Skin of body (tissue), 2 donors: ENCODE results near the gene PPIL6. TPM values are rescaled to one million over a fixed set of nuclear protein-coding genes. Genes with fewer than 3 reads are reported as not detected.
A peak's percentile ranks its signal among the peaks of the same experiment; 100 is the strongest.
"Not testable (repeated sequence)": the region's sequence is repeated elsewhere in the genome, so short reads cannot be mapped to it uniquely, and the experiment has no call there.

Experiments used
- DNase-seq: peaks from one replicate; lab custom pipeline; 2025; lab: John Stamatoyannopoulos, UW
- total RNA-seq: library from RNA; depleted of rRNA; stranded (reverse); fragments of >200 nt; gene quantifications from one replicate; pipeline ENCODE4 v1.2.3, GENCODE V29; 2014

Gene PPIL6
- total RNA-seq, 1 donor from 2014 or later, result 4.1 TPM

- no peak for DNase-seq
These were observed 44.2 kb downstream of the PPIL6 start for GRCh38 chr6:109396046-109396718.

- no peak for DNase-seq
These were observed 46.5 kb downstream of the PPIL6 start for GRCh38 chr6:109393886-109394281.

- no peak for DNase-seq
These were observed 47.1 kb downstream of the PPIL6 start for GRCh38 chr6:109393157-109393885.

- no peak for DNase-seq
These were observed 50.7 kb downstream of the PPIL6 start for GRCh38 chr6:109389650-109390274.

GRCh38 chr6:109388265-109388664 lies 52.2 kb downstream of the PPIL6 start:
- no peak for DNase-seq

GRCh38 chr6:109383438-109383940 lies 56.9 kb downstream of the PPIL6 start:
- no peak for DNase-seq

- DNase-seq, result peak; percentile 96
These were observed 57.6 kb downstream of the PPIL6 start for GRCh38 chr6:109382576-109383437.

GRCh38 chr6:109381747-109382575 lies 58.5 kb downstream of the PPIL6 start, which contains the start of gene CD164:
Gene CD164, minus strand, starts transcription at chr6:109382467. Its CDS starts 89 bp downstream, at chr6:109382378.
- DNase-seq, result peak; percentile 96

- DNase-seq, result peak; percentile 53
These were observed 59.2 kb downstream of the PPIL6 start for GRCh38 chr6:109381061-109381746.

- DNase-seq, result no peak
These were observed 60.7 kb downstream of the PPIL6 start for GRCh38 chr6:109379711-109380110.

GRCh38 chr6:109377717-109378116 lies 62.7 kb downstream of the PPIL6 start:
- no peak for DNase-seq

- no peak for DNase-seq
These were observed 66.0 kb downstream of the PPIL6 start for GRCh38 chr6:109374326-109374892.

GRCh38 chr6:109373762-109374161 lies 66.7 kb downstream of the PPIL6 start:
- no peak for DNase-seq

- DNase-seq, result no peak
These were observed 67.1 kb downstream of the PPIL6 start for GRCh38 chr6:109373331-109373730.

- DNase-seq, result no peak
These were observed 68.3 kb downstream of the PPIL6 start for GRCh38 chr6:109372130-109372529.

- no peak for DNase-seq
These were observed 69.6 kb downstream of the PPIL6 start for GRCh38 chr6:109370792-109371191.

- DNase-seq, result no peak
These were observed 70.1 kb downstream of the PPIL6 start for GRCh38 chr6:109370336-109370735.

- no peak for DNase-seq
These were observed 70.7 kb downstream of the PPIL6 start for GRCh38 chr6:109369728-109370127.

- not testable (repeated sequence) for DNase-seq
These were observed 75.9 kb downstream of the PPIL6 start for GRCh38 chr6:109364382-109365078.
